ENCODE measurements around the gene ADGRB3. TPM values are rescaled to one million over a fixed set of nuclear protein-coding genes. Genes with fewer than 3 reads are reported as not detected.

The ADGRB3 gene
- total RNA-seq, 1 experiment from 2014 or later = 0.11 TPM

DNA sequence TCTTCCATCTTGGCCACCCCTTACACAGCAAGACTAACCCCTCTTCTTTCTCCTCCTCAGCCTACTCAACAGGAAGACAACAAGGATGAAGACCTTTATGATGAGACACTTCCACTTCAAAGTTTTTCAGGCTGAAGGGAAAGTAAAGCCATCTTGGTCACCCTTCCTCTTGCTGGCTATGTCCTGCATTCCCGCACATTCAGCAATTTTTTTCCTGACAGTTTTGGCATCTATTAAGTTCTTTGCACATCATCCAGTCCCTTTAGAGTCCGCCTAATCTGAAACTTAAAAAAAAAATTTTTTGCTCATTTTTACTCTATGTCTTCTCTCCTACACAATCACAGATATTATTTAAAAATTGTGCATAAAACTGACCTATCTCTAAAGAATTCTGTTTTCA is 668.3 kb downstream of the ADGRB3 start:
- TF ChIP-seq EZH2 (IDR thresholded peaks at IDR 0.05; ENCODE audit: low read length, unreplicated experiment) (no peak), EZH2phosphoT487 (IDR thresholded peaks at IDR 0.05; ENCODE audit: borderline replicate concordance, low read length) (no peak)
- TF ChIP-seq, protein P1, sequence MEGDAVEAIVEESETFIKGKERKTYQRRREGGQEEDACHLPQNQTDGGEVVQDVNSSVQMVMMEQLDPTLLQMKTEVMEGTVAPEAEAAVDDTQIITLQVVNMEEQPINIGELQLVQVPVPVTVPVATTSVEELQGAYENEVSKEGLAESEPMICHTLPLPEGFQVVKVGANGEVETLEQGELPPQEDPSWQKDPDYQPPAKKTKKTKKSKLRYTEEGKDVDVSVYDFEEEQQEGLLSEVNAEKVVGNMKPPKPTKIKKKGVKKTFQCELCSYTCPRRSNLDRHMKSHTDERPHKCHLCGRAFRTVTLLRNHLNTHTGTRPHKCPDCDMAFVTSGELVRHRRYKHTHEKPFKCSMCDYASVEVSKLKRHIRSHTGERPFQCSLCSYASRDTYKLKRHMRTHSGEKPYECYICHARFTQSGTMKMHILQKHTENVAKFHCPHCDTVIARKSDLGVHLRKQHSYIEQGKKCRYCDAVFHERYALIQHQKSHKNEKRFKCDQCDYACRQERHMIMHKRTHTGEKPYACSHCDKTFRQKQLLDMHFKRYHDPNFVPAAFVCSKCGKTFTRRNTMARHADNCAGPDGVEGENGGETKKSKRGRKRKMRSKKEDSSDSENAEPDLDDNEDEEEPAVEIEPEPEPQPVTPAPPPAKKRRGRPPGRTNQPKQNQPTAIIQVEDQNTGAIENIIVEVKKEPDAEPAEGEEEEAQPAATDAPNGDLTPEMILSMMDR (conservative IDR thresholded peaks at IDR 0.05; ENCODE audit: low read depth, low read length) = no peak
- intact Hi-C loops (cut with micrococcal nuclease) = no loop called here

DNA sequence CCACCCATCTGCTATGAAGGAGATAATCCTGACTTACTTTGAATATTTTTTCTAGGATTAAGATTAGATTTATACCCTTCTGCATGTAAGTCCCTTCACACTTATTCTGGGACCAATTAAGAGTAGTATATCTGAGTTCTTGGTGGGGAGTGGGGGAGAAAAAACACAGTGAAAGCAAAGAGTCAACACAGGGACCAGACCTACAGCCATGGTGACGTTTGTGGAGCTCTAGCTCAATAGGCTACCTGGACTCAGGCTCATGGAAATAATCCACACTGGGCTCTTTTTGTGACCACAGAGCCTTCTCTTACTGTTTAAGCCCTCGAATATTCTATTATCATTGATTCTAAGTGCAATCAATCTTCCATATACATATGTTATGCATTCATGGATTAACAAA is 670.4 kb downstream of the ADGRB3 start:
- no peaks in the 10 kb centered on the region for H4K20me1 ChIP-seq (ENCODE audit: low read length)
- no peaks in the 10 kb centered on the region for H3K9me2 ChIP-seq (replicated peaks; ENCODE audit: low read length)
- POLR2A ChIA-PET (ENCODE audit: unreplicated experiment) = no interaction called here
- CTCF ChIA-PET = no interaction called here
- BruUV-seq (replicated peaks) = no TSS peak
- no peak overlapping the region for H2AFZ ChIP-seq (ENCODE audit: low read length)
- H3K4me1 ChIP-seq (ENCODE audit: insufficient read depth, low read length) = no peaks in the 10 kb centered on the region
- no peaks in the 10 kb centered on the region for H3K9me3 ChIP-seq (ENCODE audit: low read length)
- no peak overlapping the region for H3K27ac ChIP-seq (ENCODE audit: low read length)
- TF ChIP-seq EZH2 (IDR thresholded peaks at IDR 0.05; ENCODE audit: low read length, unreplicated experiment) = no peak
- TF ChIP-seq EZH2phosphoT487 (IDR thresholded peaks at IDR 0.05; ENCODE audit: borderline replicate concordance, low read length) = no peak
- TF ChIP-seq, protein P1 (conservative IDR thresholded peaks at IDR 0.05; ENCODE audit: low read depth, low read length) = no peak
- H3K4me2 ChIP-seq (ENCODE audit: low read length) = no peak overlapping the region
- no peak overlapping the region for H3K4me3 ChIP-seq (ENCODE audit: low read length)
- intact Hi-C loops (cut with micrococcal nuclease) = no loop called here
- H3K36me3 ChIP-seq (ENCODE audit: low read depth, low read length) = no peaks in the 10 kb centered on the region
- no peak overlapping the region for H3K9ac ChIP-seq (ENCODE audit: low read length)
- no peaks in the 10 kb centered on the region for H3F3A ChIP-seq (ENCODE audit: low read length, unreplicated experiment)
- ATAC-seq (no peak), DNase-seq (no peak)
- H3K27me3 ChIP-seq (ENCODE audit: low read length) = no peaks in the 10 kb centered on the region
- no peaks in the 10 kb centered on the region for H3K79me2 ChIP-seq (ENCODE audit: low read length)

More for the DNA sequence above, 668.3 kb downstream of the ADGRB3 start:
- no peak for DNase-seq
- ATAC-seq = no peak
- H3K79me2 ChIP-seq (ENCODE audit: low read length) = no peaks in the 10 kb centered on the region
- no peak overlapping the region for H3K4me2 ChIP-seq (ENCODE audit: low read length)
- ChIA-PET CTCF (no interaction called here), POLR2A (ENCODE audit: unreplicated experiment) (no interaction called here)
- H2AFZ ChIP-seq (ENCODE audit: low read length) = no peak overlapping the region
- no TSS peak for BruUV-seq (replicated peaks)
- no peaks in the 10 kb centered on the region for H3F3A ChIP-seq (ENCODE audit: low read length, unreplicated experiment)
- no peaks in the 10 kb centered on the region for H3K4me1 ChIP-seq (ENCODE audit: insufficient read depth, low read length)
- H3K36me3 ChIP-seq (ENCODE audit: low read depth, low read length) = no peaks in the 10 kb centered on the region
- no peak overlapping the region for H3K9ac ChIP-seq (ENCODE audit: low read length)
- H3K9me2 ChIP-seq (replicated peaks; ENCODE audit: low read length) = no peaks in the 10 kb centered on the region
- H4K20me1 ChIP-seq (ENCODE audit: low read length) = no peaks in the 10 kb centered on the region
- H3K9me3 ChIP-seq (ENCODE audit: low read length) = no peaks in the 10 kb centered on the region
- no peak overlapping the region for H3K4me3 ChIP-seq (ENCODE audit: low read length)
- no peaks in the 10 kb centered on the region for H3K27me3 ChIP-seq (ENCODE audit: low read length)
- no peak overlapping the region for H3K27ac ChIP-seq (ENCODE audit: low read length)

DNA sequence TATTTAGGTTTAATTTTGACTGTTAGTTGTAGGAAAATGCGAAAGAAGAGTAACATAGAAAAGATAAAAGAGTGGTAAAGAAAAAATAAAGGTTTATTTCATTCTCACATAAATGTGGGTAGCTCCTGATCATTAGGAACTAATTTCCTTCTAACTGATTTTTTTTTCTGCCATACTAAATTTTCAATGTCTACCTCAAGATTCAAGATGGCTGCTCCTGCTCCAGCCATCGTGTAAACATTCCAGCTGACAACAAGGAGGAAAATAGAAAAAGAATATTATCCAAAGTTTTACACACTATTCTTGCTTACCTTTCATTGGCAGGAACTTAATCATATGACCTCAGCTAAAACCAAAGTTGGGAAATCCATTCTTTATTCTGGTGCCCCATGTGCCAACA is 673.5 kb downstream of the ADGRB3 start:
- no peak overlapping the region for H3K4me2 ChIP-seq (ENCODE audit: low read length)
- no peak overlapping the region for H3K4me3 ChIP-seq (ENCODE audit: low read length)
- H3K9me2 ChIP-seq (replicated peaks; ENCODE audit: low read length) = no peaks in the 10 kb centered on the region
- no peaks in the 10 kb centered on the region for H3K4me1 ChIP-seq (ENCODE audit: insufficient read depth, low read length)
- H3K27ac ChIP-seq (ENCODE audit: low read length) = no peak overlapping the region
- H3K9ac ChIP-seq (ENCODE audit: low read length) = no peak overlapping the region
- intact Hi-C loops (cut with micrococcal nuclease) = no loop called here
- no peaks in the 10 kb centered on the region for H4K20me1 ChIP-seq (ENCODE audit: low read length)
- ChIA-PET POLR2A (ENCODE audit: unreplicated experiment) (no interaction called here), CTCF (no interaction called here)
- no peaks in the 10 kb centered on the region for H3K79me2 ChIP-seq (ENCODE audit: low read length)
- no peak overlapping the region for H2AFZ ChIP-seq (ENCODE audit: low read length)
- no peaks in the 10 kb centered on the region for H3F3A ChIP-seq (ENCODE audit: low read length, unreplicated experiment)
- H3K27me3 ChIP-seq (ENCODE audit: low read length) = no peaks in the 10 kb centered on the region
- DNase-seq (no peak), ATAC-seq (no peak)
- no TSS peak for BruUV-seq (replicated peaks)
- TF ChIP-seq EZH2phosphoT487 (IDR thresholded peaks at IDR 0.05; ENCODE audit: borderline replicate concordance, low read length) = no peak
- no peaks in the 10 kb centered on the region for H3K36me3 ChIP-seq (ENCODE audit: low read depth, low read length)
- H3K9me3 ChIP-seq (ENCODE audit: low read length) = no peaks in the 10 kb centered on the region
